Measurements from ENCODE around the gene PPP2R5A. TPM values are rescaled to one million over a fixed set of nuclear protein-coding genes. Genes with fewer than 3 reads are reported as not detected.
"Not testable (repeated sequence)": the region's sequence is repeated elsewhere in the genome, so short reads cannot be mapped to it uniquely, and the experiment has no call there.

The PPP2R5A gene
- total RNA-seq, 6 donors from 2014 or later, result 71.2 to 130 (median 88.5) TPM

DNA sequence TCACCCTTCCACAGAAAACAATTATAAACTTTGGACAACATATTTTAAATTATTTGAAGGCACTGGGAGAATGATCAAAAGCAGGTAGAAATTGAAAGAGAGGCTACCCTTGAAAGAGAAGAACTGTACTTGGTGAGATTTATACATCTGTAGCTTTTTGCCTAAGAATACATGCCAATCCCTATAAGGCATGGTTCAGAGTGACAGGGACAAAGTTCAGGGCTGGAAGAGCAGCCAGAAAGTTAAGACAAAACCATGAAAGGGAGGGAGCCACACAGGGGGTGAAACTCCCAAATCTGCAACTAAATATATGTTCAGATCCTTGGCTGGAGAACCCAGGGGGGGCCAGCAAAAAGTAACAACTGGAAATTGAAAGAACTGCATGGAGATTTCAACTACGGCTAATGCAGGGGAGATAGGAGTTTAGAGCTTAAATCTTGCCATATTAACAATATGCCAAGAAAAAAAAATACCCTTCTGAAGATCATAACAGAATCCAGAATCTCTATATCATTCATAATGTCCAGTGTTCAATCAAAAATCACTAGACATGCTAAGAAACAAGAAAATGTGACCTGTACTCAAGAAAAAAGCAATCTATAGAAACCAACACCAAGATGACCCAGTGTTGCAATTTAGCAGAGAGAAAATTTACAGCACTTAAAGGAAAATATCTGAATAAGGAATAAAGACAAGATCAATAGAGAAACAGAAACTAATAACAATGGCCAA, 103.9 kb downstream of the PPP2R5A start:
- 93 to 100% methylated on average over 1 of the region's 1 CpG for WGBS, 2 donors
- ATAC-seq (ENCODE audit: low FRiP score in 2 of 2) (no peak), DNase-seq (no peak)
- Histone ChIP-seq H3K27me3 (no peaks in the 10 kb centered on the region), H3K36me3 (peaks cover 3 to 10% (median 8%) of the 10 kb centered on the region in 4 donors), H3K4me3 (no peak overlapping the region), H3K27ac (no peak overlapping the region), H3K4me1 (no peaks in the 10 kb centered on the region), H3K9me3 (no peaks in the 10 kb centered on the region)
- TF ChIP-seq POLR2A (IDR thresholded peaks at IDR 0.05) (no peak), POLR2AphosphoS5 (IDR thresholded peaks at IDR 0.05) (no peak), EP300 (IDR thresholded peaks at IDR 0.05) (no peak)
- TF ChIP-seq, protein P1, sequence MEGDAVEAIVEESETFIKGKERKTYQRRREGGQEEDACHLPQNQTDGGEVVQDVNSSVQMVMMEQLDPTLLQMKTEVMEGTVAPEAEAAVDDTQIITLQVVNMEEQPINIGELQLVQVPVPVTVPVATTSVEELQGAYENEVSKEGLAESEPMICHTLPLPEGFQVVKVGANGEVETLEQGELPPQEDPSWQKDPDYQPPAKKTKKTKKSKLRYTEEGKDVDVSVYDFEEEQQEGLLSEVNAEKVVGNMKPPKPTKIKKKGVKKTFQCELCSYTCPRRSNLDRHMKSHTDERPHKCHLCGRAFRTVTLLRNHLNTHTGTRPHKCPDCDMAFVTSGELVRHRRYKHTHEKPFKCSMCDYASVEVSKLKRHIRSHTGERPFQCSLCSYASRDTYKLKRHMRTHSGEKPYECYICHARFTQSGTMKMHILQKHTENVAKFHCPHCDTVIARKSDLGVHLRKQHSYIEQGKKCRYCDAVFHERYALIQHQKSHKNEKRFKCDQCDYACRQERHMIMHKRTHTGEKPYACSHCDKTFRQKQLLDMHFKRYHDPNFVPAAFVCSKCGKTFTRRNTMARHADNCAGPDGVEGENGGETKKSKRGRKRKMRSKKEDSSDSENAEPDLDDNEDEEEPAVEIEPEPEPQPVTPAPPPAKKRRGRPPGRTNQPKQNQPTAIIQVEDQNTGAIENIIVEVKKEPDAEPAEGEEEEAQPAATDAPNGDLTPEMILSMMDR (IDR thresholded peaks at IDR 0.05), result no peak

- not testable (repeated sequence) for H3K27ac ChIP-seq; H3K36me3 ChIP-seq; H3K27me3 ChIP-seq; DNase-seq; H3K4me1 ChIP-seq; ATAC-seq (ENCODE audit: low FRiP score in 2 of 2); H3K4me3 ChIP-seq
- H3K9me3 ChIP-seq, result peaks cover 0 to 17% (median 5%) of the 10 kb centered on the region in 4 donors
- WGBS, 2 donors, result 94 to 97% methylated on average over 6 of the region's 6 CpGs
Observed at GRCh38 chr1:212395678-212396437, 110.6 kb downstream of the PPP2R5A start.

GRCh38 chr1:212396638-212397037, 111.4 kb downstream of the PPP2R5A start:
- DNase-seq (no peak), ATAC-seq (ENCODE audit: low FRiP score in 2 of 2) (no peak)
- 89 to 97% methylated on average over 3 of the region's 3 CpGs for WGBS, 2 donors

DNA sequence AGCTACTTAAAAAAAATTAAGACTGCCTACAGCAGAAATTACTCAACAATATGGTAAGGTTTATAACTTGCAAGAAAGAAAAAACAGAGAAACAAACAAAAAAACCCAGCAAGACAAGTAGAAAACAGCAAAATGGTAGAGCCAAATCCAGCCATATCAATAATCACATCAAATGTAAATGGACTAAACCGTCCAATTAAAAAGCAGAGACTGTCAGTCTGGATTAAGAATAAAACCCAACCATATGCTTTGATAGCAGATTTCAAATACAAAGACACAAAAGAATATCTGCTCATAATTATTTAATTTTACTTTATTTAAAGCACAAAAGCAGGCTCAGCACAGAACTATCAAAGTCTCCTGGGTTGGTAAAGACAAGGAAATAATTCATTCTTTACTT, 112.0 kb downstream of the PPP2R5A start:
- 94 to 100% methylated on average over 1 of the region's 1 CpG for WGBS, 2 donors
- Histone ChIP-seq H3K27ac (no peak overlapping the region), H3K36me3 (no peaks in the 10 kb centered on the region), H3K9me3 (peaks cover 0 to 17% (median 5%) of the 10 kb centered on the region in 4 donors), H3K4me1 (no peaks in the 10 kb centered on the region), H3K27me3 (no peaks in the 10 kb centered on the region), H3K4me3 (no peak overlapping the region)
- ATAC-seq (ENCODE audit: low FRiP score in 2 of 2) (no peak), DNase-seq (no peak)
- TF ChIP-seq POLR2A (IDR thresholded peaks at IDR 0.05) (no peak), POLR2AphosphoS5 (IDR thresholded peaks at IDR 0.05) (no peak), EP300 (IDR thresholded peaks at IDR 0.05) (no peak)
- TF ChIP-seq, protein P1 (IDR thresholded peaks at IDR 0.05), result no peak

More at GRCh38 chr1:212396638-212397037, 111.4 kb downstream of the PPP2R5A start:
- Histone ChIP-seq H3K4me3 (no peak overlapping the region), H3K4me1 (no peaks in the 10 kb centered on the region), H3K27me3 (no peaks in the 10 kb centered on the region), H3K9me3 (peaks cover 0 to 17% (median 5%) of the 10 kb centered on the region in 4 donors), H3K27ac (no peak overlapping the region), H3K36me3 (no peaks in the 10 kb centered on the region)
- TF ChIP-seq POLR2AphosphoS5 (IDR thresholded peaks at IDR 0.05) (no peak), POLR2A (IDR thresholded peaks at IDR 0.05) (no peak), EP300 (IDR thresholded peaks at IDR 0.05) (no peak)
- TF ChIP-seq, protein P1 (IDR thresholded peaks at IDR 0.05), result no peak

- no peaks in the 10 kb centered on the region for H3K27me3 ChIP-seq
- no peak for ATAC-seq (ENCODE audit: low FRiP score in 2 of 2)
- no peak for DNase-seq
- no peak overlapping the region for H3K27ac ChIP-seq
- H3K36me3 ChIP-seq, result no peaks in the 10 kb centered on the region
- peaks cover 0 to 16% (median 4%) of the 10 kb centered on the region in 4 donors for H3K9me3 ChIP-seq
- 98 to 100% methylated on average over 4 of the region's 4 CpGs for WGBS, 2 donors
- H3K4me3 ChIP-seq, result no peak overlapping the region
- no peaks in the 10 kb centered on the region for H3K4me1 ChIP-seq
- no peak for TF ChIP-seq POLR2A (IDR thresholded peaks at IDR 0.05)
- TF ChIP-seq, protein P1 (IDR thresholded peaks at IDR 0.05), result no peak
- no peak for TF ChIP-seq EP300 (IDR thresholded peaks at IDR 0.05)
- TF ChIP-seq POLR2AphosphoS5 (IDR thresholded peaks at IDR 0.05), result no peak
Observed at GRCh38 chr1:212401042-212401441, 115.8 kb downstream of the PPP2R5A start.

All from upper lobe of left lung (tissue), 6 donors.